K562 (cell line): Measurements from ENCODE around the gene TIPARP. TPM values are rescaled to one million over a fixed set of nuclear protein-coding genes. Genes with fewer than 3 reads are reported as not detected.

Experiments
- ESRRA ChIP-seq: fragments of 450-650 bp; IDR thresholded peaks from 2 replicates; pipeline ENCODE4 v1.6.1; 2014; ENCODE audit warnings: low read depth, mild to moderate bottlenecking, moderate library complexity, borderline replicate concordance
- EZH2 ChIP-seq: IDR thresholded peaks from 2 replicates; pipeline ENCODE4 v1.6.1; 2012; ENCODE audit warnings: low read depth, mild to moderate bottlenecking, inconsistent platforms, low read length, borderline replicate concordance
- HMG20B ChIP-seq: fragments of 250-450 bp; sonication (Bioruptor Pico); IDR thresholded peaks from 2 replicates; pipeline ENCODE4 v1.5.0; 2021; ENCODE audit warnings: mild to moderate bottlenecking
- MYBL2 ChIP-seq, 2 experiments: fragments of 450-650 bp in 1 of 2; sonication (generic) in 1 of 2; formaldehyde crosslinking in 1 of 2; IDR thresholded peaks; 2 replicates each; pipeline versions ENCODE4 v1.6.1 to v1.8.1; 2017 to 2022; ENCODE audit warnings: borderline replicate concordance in 1 of 2, inconsistent platforms in 1 of 2, low read depth in 1 of 2, mild to moderate bottlenecking in 1 of 2, missing genetic modification reagents in 1 of 2, moderate library complexity in 1 of 2
- RBM22 ChIP-seq: fragments of 200-400 bp; formaldehyde crosslinking; IDR thresholded peaks from 2 replicates; pipeline ENCODE4 v1.6.1; 2018; ENCODE audit warnings: low read length, low read depth; ENCODE audit not compliant: poor library complexity, severe bottlenecking
- ZNF3 ChIP-seq: fragments of 250-450 bp; sonication (Bioruptor Pico); IDR thresholded peaks from 2 replicates; pipeline ENCODE4 v1.5.0; 2021; ENCODE audit warnings: mild to moderate bottlenecking, moderate library complexity
- ZSCAN29 ChIP-seq: fragments of 450-650 bp; IDR thresholded peaks from 2 replicates; pipeline ENCODE4 v1.6.1; 2017
- polyA plus RNA-seq, 8 experiments: library from polyadenylated mRNA; depleted of rRNA in 4 of 8; stranded (reverse) in 5 of 8; unstranded in 3 of 8; fragments of >200 nt; fragmentation: Nextera tagmentation in 2 of 8; fragmentation: Illumina TruSeq in 1 of 8; extraction: Ambion mirVana in 2 of 8; extraction: Trizol in 1 of 8; gene quantifications; 2 replicates each; pipeline versions ENCODE4 v1.2.1 to v1.2.3, GENCODE V29; 2011 to 2014; ENCODE audit warnings: inconsistent platforms in 1 of 8, missing spikeins in 1 of 8
- total RNA-seq, 7 experiments: library from RNA; depleted of rRNA in 6 of 7; stranded (reverse); fragments of >200 nt in 6 of 7; fragmentation: Illumina TruSeq in 2 of 7; extraction: Trizol in 2 of 7; gene quantifications; 2 replicates each; pipeline versions ENCODE4 v1.2.1 to v1.2.3, GENCODE V29; 2011 to 2021; ENCODE audit warnings: low replicate concordance in 1 of 7
- TF ChIP-seq, protein P1 (sequence below): IDR thresholded peaks from 3 replicates; pipeline ENCODE4 v1.6.1; 2011; ENCODE audit warnings: borderline replicate concordance, mild to moderate bottlenecking; ENCODE audit not compliant: insufficient read length, insufficient read depth
- TF ChIP-seq, protein P2 (sequence below): sonication (generic); formaldehyde crosslinking; IDR thresholded peaks from 2 replicates; pipeline ENCODE4 v1.8.0; 2022; ENCODE audit warnings: mild to moderate bottlenecking, missing genetic modification reagents
- TF ChIP-seq, protein P3 (sequence below): sonication (generic); formaldehyde crosslinking; IDR thresholded peaks from 2 replicates; pipeline ENCODE4 v1.8.0; 2022; ENCODE audit warnings: mild to moderate bottlenecking, missing genetic modification reagents
- TF ChIP-seq, protein P4 (sequence below): fragments of 450-650 bp; formaldehyde crosslinking; IDR thresholded peaks from 2 replicates; pipeline ENCODE4 v1.4.0; 2020; ENCODE audit warnings: mild to moderate bottlenecking, moderate library complexity

The TIPARP gene
- total and polyA plus RNA-seq, 9 of the 15 experiments (the other 6 are each of a cell fraction or from before 2014, with no cell fraction given) = 2.4 to 29.4 (median 15.1) TPM

- TF ChIP-seq, protein P1, sequence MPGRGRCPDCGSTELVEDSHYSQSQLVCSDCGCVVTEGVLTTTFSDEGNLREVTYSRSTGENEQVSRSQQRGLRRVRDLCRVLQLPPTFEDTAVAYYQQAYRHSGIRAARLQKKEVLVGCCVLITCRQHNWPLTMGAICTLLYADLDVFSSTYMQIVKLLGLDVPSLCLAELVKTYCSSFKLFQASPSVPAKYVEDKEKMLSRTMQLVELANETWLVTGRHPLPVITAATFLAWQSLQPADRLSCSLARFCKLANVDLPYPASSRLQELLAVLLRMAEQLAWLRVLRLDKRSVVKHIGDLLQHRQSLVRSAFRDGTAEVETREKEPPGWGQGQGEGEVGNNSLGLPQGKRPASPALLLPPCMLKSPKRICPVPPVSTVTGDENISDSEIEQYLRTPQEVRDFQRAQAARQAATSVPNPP = no peak
- TF ChIP-seq ZSCAN29 (no peak), ZNF3 (no peak), RBM22 (no peak), ESRRA (no peak), MYBL2 (IDR thresholded peaks at IDR 0.05; ENCODE audit: low read depth) (no peak), MYBL2 (CRISPR knock-in tag; IDR thresholded peaks at IDR 0.05; ENCODE audit: borderline replicate concordance) (no peak), HMG20B (CRISPR knock-in tag) (no peak), EZH2 (no peak)
- TF ChIP-seq, protein P2, sequence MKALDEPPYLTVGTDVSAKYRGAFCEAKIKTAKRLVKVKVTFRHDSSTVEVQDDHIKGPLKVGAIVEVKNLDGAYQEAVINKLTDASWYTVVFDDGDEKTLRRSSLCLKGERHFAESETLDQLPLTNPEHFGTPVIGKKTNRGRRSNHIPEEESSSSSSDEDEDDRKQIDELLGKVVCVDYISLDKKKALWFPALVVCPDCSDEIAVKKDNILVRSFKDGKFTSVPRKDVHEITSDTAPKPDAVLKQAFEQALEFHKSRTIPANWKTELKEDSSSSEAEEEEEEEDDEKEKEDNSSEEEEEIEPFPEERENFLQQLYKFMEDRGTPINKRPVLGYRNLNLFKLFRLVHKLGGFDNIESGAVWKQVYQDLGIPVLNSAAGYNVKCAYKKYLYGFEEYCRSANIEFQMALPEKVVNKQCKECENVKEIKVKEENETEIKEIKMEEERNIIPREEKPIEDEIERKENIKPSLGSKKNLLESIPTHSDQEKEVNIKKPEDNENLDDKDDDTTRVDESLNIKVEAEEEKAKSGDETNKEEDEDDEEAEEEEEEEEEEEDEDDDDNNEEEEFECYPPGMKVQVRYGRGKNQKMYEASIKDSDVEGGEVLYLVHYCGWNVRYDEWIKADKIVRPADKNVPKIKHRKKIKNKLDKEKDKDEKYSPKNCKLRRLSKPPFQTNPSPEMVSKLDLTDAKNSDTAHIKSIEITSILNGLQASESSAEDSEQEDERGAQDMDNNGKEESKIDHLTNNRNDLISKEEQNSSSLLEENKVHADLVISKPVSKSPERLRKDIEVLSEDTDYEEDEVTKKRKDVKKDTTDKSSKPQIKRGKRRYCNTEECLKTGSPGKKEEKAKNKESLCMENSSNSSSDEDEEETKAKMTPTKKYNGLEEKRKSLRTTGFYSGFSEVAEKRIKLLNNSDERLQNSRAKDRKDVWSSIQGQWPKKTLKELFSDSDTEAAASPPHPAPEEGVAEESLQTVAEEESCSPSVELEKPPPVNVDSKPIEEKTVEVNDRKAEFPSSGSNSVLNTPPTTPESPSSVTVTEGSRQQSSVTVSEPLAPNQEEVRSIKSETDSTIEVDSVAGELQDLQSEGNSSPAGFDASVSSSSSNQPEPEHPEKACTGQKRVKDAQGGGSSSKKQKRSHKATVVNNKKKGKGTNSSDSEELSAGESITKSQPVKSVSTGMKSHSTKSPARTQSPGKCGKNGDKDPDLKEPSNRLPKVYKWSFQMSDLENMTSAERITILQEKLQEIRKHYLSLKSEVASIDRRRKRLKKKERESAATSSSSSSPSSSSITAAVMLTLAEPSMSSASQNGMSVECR (CRISPR knock-in tag) = no peak
- TF ChIP-seq, protein P3, sequence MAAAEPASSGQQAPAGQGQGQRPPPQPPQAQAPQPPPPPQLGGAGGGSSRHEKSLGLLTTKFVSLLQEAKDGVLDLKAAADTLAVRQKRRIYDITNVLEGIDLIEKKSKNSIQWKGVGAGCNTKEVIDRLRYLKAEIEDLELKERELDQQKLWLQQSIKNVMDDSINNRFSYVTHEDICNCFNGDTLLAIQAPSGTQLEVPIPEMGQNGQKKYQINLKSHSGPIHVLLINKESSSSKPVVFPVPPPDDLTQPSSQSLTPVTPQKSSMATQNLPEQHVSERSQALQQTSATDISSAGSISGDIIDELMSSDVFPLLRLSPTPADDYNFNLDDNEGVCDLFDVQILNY (CRISPR knock-in tag) = no peak
- TF ChIP-seq, protein P4, sequence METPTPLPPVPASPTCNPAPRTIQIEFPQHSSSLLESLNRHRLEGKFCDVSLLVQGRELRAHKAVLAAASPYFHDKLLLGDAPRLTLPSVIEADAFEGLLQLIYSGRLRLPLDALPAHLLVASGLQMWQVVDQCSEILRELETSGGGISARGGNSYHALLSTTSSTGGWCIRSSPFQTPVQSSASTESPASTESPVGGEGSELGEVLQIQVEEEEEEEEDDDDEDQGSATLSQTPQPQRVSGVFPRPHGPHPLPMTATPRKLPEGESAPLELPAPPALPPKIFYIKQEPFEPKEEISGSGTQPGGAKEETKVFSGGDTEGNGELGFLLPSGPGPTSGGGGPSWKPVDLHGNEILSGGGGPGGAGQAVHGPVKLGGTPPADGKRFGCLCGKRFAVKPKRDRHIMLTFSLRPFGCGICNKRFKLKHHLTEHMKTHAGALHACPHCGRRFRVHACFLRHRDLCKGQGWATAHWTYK = no peak
These were observed 36.1 kb upstream of the TIPARP start (continued) for GRCh38 chr3:156638271-156638670.
